ENCODE measurements around the gene CNBP.

- TF ChIP-seq KLF12 (CRISPR knock-in tag; IDR thresholded peaks at IDR 0.05; ENCODE audit: borderline replicate concordance) (no peak), POLR2A (IDR thresholded peaks at IDR 0.05; ENCODE audit: insufficient read depth in 1 of 2, low read depth in 2 of 2, low read length in 2 of 2) (no peak), ERF (CRISPR knock-in tag; IDR thresholded peaks at IDR 0.05) (no peak), EZH2 (conservative IDR thresholded peaks at IDR 0.05; ENCODE audit: low read depth, low read length) (no peak), MLLT10 (CRISPR knock-in tag; IDR thresholded peaks at IDR 0.05) (no peak), PHF21A (CRISPR knock-in tag; IDR thresholded peaks at IDR 0.05) (no peak), EED (CRISPR knock-in tag; IDR thresholded peaks at IDR 0.05) (no peak)
- TF ChIP-seq, protein P1, sequence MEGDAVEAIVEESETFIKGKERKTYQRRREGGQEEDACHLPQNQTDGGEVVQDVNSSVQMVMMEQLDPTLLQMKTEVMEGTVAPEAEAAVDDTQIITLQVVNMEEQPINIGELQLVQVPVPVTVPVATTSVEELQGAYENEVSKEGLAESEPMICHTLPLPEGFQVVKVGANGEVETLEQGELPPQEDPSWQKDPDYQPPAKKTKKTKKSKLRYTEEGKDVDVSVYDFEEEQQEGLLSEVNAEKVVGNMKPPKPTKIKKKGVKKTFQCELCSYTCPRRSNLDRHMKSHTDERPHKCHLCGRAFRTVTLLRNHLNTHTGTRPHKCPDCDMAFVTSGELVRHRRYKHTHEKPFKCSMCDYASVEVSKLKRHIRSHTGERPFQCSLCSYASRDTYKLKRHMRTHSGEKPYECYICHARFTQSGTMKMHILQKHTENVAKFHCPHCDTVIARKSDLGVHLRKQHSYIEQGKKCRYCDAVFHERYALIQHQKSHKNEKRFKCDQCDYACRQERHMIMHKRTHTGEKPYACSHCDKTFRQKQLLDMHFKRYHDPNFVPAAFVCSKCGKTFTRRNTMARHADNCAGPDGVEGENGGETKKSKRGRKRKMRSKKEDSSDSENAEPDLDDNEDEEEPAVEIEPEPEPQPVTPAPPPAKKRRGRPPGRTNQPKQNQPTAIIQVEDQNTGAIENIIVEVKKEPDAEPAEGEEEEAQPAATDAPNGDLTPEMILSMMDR (CRISPR knock-in tag; IDR thresholded peaks at IDR 0.05): no peak
- TF ChIP-seq, protein P2, sequence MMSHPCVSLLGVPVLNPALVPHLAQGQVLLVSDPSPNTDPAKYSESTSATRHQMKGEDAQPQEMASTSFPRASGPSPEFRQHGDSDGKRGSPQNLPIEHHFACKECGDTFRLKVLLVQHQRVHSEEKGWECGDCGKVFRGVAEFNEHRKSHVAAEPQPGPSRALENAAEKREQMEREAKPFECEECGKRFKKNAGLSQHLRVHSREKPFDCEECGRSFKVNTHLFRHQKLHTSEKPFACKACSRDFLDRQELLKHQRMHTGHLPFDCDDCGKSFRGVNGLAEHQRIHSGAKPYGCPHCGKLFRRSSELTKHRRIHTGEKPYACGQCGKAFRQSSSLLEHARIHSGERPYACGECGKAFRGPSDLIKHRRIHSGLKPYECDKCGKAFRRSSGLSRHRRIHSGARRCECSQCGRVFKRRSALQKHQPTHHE (CRISPR knock-in tag; IDR thresholded peaks at IDR 0.05; ENCODE audit: borderline replicate concordance): no peak
Measured at GRCh38 chr3:129187857-129188256, 4.2 kb upstream of the CNBP start.

Data from HepG2 (cell line).